Naive B cell (primary cell): ENCODE results near the gene TPT1. TPM values are rescaled to one million over a fixed set of nuclear protein-coding genes. Genes with fewer than 3 reads are reported as not detected.
"Not testable (repeated sequence)": the region's sequence is repeated elsewhere in the genome, so short reads cannot be mapped to it uniquely, and the experiment has no call there.

Source experiments
- ATAC-seq, 2 donors: fragments of 150-1000 bp; cut with Tn5 transposase; 2 replicates each; pipeline ENCODE4 v1.10.0; 2021; ENCODE audit warnings: low read depth in 2 of 2, mild to moderate bottlenecking in 2 of 2, moderate library complexity in 2 of 2
- DNase-seq: peaks from one replicate; pipeline ENCODE4 v3.0.0; 2022
- H3K27ac Mint-ChIP-seq, 6 donors: one replicate each; pipeline ENCODE4 v1.8.0; 2020 to 2022; ENCODE audit warnings: mild to moderate bottlenecking in 6 of 6, mixed read lengths in 6 of 6, moderate library complexity in 5 of 6, inconsistent platforms in 2 of 6
- H3K27me3 Mint-ChIP-seq, 3 donors: one replicate each; pipeline ENCODE4 v1.8.0; 2021 to 2022; ENCODE audit warnings: mixed read lengths in 3 of 3, mild to moderate bottlenecking in 1 of 3
- H3K36me3 Mint-ChIP-seq, 2 donors: one replicate each; pipeline ENCODE4 v1.8.0; 2020 to 2022; ENCODE audit warnings: mixed read lengths in 2 of 2, inconsistent platforms in 1 of 2, mild to moderate bottlenecking in 1 of 2
- H3K4me1 Mint-ChIP-seq, 3 donors: one replicate each; pipeline ENCODE4 v1.8.0; 2020 to 2022; ENCODE audit warnings: mixed read lengths in 3 of 3, inconsistent platforms in 1 of 3, mild to moderate bottlenecking in 1 of 3, moderate library complexity in 1 of 3
- H3K4me3 Mint-ChIP-seq, 8 donors: one replicate each; pipeline ENCODE4 v1.8.0; 2020 to 2022; ENCODE audit warnings: mild to moderate bottlenecking in 8 of 8, mixed read lengths in 8 of 8, moderate library complexity in 8 of 8, inconsistent platforms in 2 of 8
- H3K9me3 Mint-ChIP-seq, 7 donors: one replicate each; pipeline ENCODE4 v1.8.0; 2020 to 2022; ENCODE audit warnings: mixed read lengths in 7 of 7, mild to moderate bottlenecking in 5 of 7, inconsistent platforms in 2 of 7, moderate library complexity in 1 of 7
- polyA plus RNA-seq, 6 donors: library from polyadenylated mRNA; unstranded; fragments of 300-500 nt; fragmentation: Illumina TruSeq; gene quantifications; one replicate each; pipeline ENCODE4 v1.2.3, GENCODE V29; 2021; ENCODE audit warnings: low read depth in 6 of 6

Gene TPT1
- 1,000 to 10,000 TPM; 1,189 to 2,468 (median 2,211) TPM for polyA plus RNA-seq

DNA sequence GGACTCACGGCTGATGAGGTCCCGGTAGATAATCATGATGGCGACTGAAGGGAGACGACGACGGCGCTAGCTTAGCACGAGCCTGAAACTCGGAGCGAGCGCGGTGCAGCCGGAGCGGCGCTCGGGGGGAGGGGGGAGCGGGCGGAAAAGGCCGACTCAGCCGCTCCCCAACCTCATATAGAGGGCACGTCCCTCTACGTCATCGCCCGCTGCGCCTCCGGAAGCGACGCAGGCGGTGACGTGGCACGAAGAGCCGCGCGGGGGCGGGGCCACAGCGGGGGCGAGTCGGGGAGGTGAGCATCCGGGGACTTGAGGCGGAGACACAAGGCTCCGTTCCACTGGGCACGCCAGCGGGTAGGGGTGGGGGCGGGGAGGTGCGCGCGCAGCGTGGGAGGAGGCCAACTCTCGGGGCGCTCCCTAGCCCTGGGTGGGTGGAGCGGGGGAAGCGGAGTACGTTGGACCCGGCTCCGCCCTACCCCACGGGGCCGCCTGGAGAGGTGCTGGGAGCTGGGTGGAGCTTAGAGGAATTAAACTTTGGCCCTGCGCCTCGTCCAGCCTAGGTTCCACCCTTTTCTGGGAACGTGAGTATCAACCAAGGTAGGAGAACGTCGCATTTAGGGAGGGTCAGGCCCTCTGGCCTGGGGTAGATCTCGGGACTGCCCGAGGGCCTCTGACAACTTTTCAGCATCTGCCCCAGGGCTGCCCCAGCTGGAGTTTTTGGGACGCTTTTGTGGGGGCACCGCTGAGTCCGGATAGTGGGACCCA lies at the start of gene TPT1:
TPT1 (minus strand) TSS at position 150 of the 765 bp plus-strand sequence; CDS start at position 36, 114 bp downstream.
- Mint-ChIP-seq H3K27ac (peak within 1 kb of the TSS; percentile 96 to 100 (median 100)), H3K4me1 (peaks cover 26 to 50% (median 49%) of the 10 kb centered on the region in 3 donors), H3K4me3 (peak within 1 kb of the TSS; percentile 89 to 100 (median 98)), H3K9me3 (no peaks in the 10 kb centered on the region), H3K36me3 (peaks cover 16 to 20% of the 10 kb centered on the region in 2 donors), H3K27me3 (no peaks in the 10 kb centered on the region)
- ATAC-seq (peak; percentile 80 to 81), DNase-seq (peak; percentile 100)

DNA sequence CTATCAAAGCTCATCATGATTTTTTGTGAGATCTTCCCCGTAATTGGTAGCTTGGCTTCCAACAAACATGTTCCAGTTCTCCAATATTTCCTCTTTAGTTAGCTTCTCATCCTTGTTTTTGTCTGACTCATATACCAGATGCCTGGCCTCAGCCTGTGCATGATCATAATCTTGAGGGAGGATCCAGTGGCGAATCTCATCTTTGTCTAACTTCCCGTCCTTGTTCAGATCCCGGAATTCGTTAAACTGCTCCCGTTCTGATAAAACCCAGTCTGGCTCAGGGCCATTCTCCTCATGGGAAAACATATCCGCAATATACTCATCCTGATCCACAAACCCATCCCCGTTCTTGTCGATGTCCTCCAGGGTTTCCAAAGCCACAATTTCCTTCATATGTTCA lies 49.4 kb upstream of the TPT1 start:
- DNase-seq, ATAC-seq, H3K36me3 Mint-ChIP-seq, H3K9me3 Mint-ChIP-seq, H3K27me3 Mint-ChIP-seq: not testable (repeated sequence)
- H3K4me3 Mint-ChIP-seq = peak overlapping the region in 1 of 8 donors; percentile 53
- H3K4me1 Mint-ChIP-seq = peaks cover 0 to 13% (median 4%) of the 10 kb centered on the region in 3 donors
- H3K27ac Mint-ChIP-seq = peak overlapping the region in 2 of 6 donors; percentile 0 to 84

DNA sequence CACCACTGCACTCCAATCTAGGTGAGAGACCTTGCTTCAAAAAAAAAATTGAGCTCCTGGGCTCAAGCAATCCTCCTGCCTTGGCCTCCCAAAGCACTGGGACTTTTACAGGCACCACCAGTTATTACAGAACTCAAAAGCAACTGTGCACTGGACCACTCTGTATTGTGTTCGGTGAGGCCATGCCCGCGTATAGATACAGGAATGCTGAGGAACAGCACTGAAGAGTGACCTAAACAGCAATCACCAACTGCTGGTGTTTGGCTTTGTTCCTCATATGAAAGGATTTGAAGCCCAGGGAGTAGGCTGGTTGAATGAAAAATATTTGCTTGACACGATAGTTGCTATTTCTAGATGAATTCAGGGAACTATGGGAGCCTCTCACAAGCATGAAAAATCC lies 47.7 kb upstream of the TPT1 start:
- no peak overlapping the region for H3K4me3 Mint-ChIP-seq
- ATAC-seq (no peak), DNase-seq (no peak)
- no peaks in the 10 kb centered on the region for H3K9me3 Mint-ChIP-seq
- peaks cover 0 to 7% (median 0%) of the 10 kb centered on the region in 3 donors for H3K4me1 Mint-ChIP-seq
- no peaks in the 10 kb centered on the region for H3K27me3 Mint-ChIP-seq
- H3K27ac Mint-ChIP-seq = no peak overlapping the region
- peaks cover 12 to 15% of the 10 kb centered on the region in 2 donors for H3K36me3 Mint-ChIP-seq

DNA sequence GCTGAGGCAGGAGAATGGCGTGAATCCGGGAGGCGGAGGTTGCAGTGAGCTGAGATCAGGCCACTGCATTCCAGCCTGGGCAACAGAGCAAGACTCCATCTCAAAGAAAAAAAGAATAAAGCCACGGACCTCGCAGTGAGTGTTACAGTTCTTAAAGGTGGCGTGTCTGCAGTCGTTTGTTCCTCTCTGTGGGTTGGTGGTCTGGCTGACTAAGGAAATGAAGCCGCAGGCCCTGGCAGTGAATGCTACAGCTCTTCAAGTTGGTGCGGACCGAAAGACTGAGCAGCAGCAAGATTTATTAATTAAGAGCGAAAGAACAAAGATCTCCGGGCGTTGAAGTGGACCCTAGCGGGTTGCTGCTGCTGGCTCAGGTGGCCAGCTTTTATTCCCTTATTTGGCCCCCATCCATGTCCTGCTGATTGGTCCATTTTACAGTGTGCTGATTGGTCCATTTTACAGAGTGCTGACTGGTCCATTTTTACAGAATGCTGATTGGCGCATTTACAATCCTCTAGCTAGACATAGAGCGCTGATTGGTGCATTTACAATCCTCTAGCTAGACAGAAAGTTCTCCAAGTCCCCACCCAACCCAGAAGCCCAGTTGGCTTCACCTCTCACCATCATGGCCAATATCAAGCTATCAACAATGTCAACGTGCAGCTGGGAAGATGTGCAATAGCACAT lies 46.1 kb upstream of the TPT1 start:
- DNase-seq, ATAC-seq, H3K9me3 Mint-ChIP-seq, H3K4me3 Mint-ChIP-seq, H3K4me1 Mint-ChIP-seq, H3K27me3 Mint-ChIP-seq: not testable (repeated sequence)
- H3K27ac Mint-ChIP-seq = peak overlapping the region in 2 of 6 donors; percentile 28 to 88
- peaks cover 12 to 15% of the 10 kb centered on the region in 2 donors for H3K36me3 Mint-ChIP-seq

DNA sequence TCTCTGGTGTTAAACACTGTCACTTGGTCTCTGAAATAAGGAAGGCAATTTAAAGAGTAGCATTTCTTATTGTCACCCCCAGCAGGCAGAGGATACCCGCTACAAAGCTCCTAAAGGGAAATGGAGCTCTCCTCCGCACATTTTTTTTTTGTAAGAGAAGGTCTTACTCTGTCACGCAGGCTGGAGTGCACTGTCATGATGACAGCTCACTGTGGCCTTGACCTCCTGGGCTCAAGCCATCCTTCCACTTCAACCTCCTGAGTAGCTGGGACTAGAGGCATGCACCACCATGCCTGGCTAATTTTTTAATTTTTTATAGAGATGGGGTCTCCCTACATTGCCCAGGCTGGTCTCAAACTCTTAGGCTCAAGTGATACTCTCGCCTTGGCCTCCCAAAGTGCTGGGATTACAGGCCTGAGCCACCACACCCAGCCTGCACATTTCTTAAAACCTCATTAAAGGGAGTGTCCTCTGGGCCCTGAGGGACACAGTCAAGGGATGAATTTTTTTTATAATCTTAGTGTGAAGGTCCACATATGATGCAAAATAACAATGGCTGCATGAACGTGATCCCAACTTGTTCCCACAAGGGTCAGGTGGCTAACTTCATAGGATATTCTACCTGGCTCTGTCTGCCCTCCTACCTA lies 45.0 kb upstream of the TPT1 start:
- ATAC-seq (no peak), DNase-seq (no peak)
- Mint-ChIP-seq H3K27me3 (no peaks in the 10 kb centered on the region), H3K36me3 (peaks cover 12 to 15% of the 10 kb centered on the region in 2 donors), H3K9me3 (no peaks in the 10 kb centered on the region), H3K4me3 (no peak overlapping the region), H3K4me1 (peaks cover 0 to 7% (median 0%) of the 10 kb centered on the region in 3 donors), H3K27ac (peak overlapping the region in 1 of 6 donors; percentile 72)

DNA sequence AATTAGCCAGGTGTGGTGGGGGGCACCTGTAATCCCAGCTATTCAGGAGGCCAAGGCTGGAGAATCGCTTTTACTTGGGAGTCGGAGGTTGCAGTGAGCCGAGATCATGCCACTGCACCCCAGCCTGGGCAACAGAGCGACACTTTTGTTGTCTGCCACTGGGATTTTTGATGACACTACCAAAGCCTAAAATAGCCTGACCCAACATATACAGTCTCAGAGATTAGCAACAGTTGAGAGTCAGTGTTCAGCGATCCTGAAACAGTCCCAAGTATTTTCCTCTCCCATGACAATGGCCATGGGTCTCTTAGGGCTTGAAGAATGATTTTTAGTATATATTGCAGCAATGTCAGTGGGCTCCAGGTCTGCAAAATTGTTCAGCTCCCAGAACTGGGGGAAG lies 44.3 kb upstream of the TPT1 start:
- H3K36me3 Mint-ChIP-seq = peaks cover 9 to 12% of the 10 kb centered on the region in 2 donors
- no peak for ATAC-seq
- no peaks in the 10 kb centered on the region for H3K9me3 Mint-ChIP-seq
- H3K4me3 Mint-ChIP-seq = no peak overlapping the region
- DNase-seq = no peak
- H3K27me3 Mint-ChIP-seq = no peaks in the 10 kb centered on the region
- no peak overlapping the region for H3K27ac Mint-ChIP-seq
- H3K4me1 Mint-ChIP-seq = peaks cover 0 to 5% (median 0%) of the 10 kb centered on the region in 3 donors

DNA sequence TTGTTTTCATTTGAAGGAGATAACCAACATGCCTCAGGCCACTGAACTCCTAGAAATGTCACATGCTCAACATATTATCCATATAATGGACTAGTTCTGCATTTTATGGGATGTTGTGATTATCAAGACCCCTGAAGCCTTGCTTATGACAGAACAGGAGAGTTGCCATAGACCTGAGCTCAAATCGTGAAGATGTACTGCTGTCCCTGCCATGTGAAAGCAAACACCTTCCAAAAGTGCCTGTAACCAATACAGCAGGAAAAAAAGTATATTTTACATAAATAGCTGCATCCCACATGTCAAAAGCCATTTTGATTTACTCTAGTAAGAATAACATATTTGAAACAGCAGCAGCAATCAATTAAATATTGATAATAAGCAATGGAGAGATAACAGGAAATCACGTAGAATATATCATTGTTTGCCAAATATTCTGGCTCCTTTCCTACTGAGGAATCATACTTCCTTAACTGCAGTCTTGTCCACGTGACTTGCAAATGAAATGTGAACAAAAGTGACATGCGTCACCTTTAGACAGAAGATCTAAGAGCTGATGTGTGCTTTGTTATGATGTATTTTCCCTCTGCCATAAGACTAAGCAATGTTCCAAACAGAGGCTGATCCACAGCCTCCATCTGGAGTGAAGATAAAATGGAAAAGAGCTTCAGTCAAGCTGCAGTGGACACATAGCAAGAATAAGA lies 43.6 kb upstream of the TPT1 start:
- ATAC-seq (no peak), DNase-seq (no peak)
- H3K27ac Mint-ChIP-seq = peak overlapping the region in 1 of 6 donors; percentile 5
- no peaks in the 10 kb centered on the region for H3K9me3 Mint-ChIP-seq
- no peak overlapping the region for H3K4me3 Mint-ChIP-seq
- H3K36me3 Mint-ChIP-seq = peaks cover 7 to 12% of the 10 kb centered on the region in 2 donors
- H3K27me3 Mint-ChIP-seq = no peaks in the 10 kb centered on the region
- H3K4me1 Mint-ChIP-seq = peaks cover 0 to 5% (median 0%) of the 10 kb centered on the region in 3 donors

DNA sequence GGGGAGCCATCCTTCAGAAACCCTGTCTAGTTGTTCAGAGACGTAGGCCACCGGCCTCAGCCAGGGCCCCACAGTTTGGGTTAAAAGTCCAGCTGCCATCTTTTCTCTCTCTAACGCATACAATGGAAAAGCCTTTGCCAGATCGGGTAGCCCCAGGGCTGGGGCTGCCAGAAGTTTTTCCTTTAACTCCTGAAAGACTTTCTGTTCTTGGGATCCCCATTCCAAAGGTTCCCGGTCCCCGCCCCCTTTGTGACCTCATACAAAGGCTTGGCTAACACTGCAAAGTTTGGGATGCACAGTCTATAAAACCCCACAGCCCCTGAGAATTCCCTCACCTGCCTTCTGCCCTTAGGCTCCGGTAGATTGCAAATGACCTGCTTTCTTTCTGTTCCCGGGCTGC lies 41.8 kb upstream of the TPT1 start:
- H3K27ac Mint-ChIP-seq, ATAC-seq, H3K27me3 Mint-ChIP-seq, H3K4me1 Mint-ChIP-seq, H3K4me3 Mint-ChIP-seq, DNase-seq, H3K9me3 Mint-ChIP-seq: not testable (repeated sequence)
- H3K36me3 Mint-ChIP-seq = peaks cover 7 to 12% of the 10 kb centered on the region in 2 donors

DNA sequence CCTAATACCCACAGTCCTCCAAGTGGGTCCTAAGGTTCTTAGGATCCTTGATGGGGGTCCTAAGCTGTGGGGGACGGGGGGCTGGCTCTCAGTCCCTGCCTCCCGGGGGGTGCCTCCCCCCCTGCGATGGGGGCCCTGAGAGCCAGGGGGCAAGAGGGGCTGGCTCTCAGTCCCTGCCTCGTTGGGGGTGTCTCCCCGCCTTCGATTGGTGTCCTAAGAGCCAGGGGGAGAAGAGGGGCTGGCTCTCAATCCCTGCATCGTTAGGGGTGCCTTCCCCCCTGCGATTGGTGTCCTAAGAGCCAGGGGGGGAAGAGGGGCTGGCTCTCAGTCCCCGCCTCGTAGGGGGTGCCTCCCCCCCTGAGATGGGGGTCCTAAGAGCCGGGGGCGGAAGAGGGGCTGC lies 40.2 kb upstream of the TPT1 start:
- DNase-seq (no peak), ATAC-seq (no peak)
- H3K36me3 Mint-ChIP-seq = peaks cover 5 to 7% of the 10 kb centered on the region in 2 donors
- H3K9me3 Mint-ChIP-seq = no peaks in the 10 kb centered on the region
- no peak overlapping the region for H3K27ac Mint-ChIP-seq
- no peak overlapping the region for H3K4me3 Mint-ChIP-seq
- H3K4me1 Mint-ChIP-seq = no peaks in the 10 kb centered on the region
- H3K27me3 Mint-ChIP-seq = no peaks in the 10 kb centered on the region

DNA sequence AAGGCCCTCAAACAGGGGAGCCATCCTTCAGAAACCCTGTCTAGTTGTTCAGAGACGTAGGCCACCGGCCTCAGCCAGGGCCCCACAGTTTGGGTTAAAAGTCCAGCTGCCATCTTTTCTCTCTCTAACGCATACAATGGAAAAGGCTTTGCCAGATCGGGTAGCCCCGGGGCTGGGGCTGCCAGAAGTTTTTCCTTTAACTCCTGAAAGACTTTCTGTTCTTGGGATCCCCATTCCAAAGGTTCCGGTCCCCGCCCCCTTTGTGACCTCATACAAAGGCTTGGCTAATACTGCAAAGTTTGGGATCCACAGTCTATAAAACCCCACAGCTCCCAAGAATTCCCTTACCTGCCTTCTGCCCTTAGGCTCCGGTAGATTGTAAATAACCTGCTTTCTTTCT lies 39.7 kb upstream of the TPT1 start:
- not testable (repeated sequence) for H3K36me3 Mint-ChIP-seq, H3K4me3 Mint-ChIP-seq, H3K9me3 Mint-ChIP-seq, ATAC-seq, H3K27ac Mint-ChIP-seq, H3K4me1 Mint-ChIP-seq, H3K27me3 Mint-ChIP-seq, DNase-seq

DNA sequence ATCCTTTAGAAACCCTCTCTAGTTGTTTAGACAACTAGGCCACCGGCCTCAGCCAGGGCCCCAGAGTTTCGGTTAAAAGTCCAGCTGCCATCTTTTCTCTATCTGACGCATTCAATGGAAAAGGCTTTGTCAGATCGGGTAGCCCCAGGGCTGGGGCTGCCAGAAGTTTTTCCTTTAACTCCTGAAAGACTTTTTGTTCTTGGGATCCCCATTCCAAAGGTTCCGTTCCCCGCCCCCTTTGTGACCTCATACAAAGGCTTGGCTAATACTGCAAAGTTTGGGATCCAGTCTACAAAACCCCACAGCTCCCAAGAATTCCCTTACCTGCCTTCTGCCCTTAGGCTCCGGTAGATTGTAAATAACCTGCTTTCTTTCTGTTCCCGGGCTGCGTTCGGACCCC lies 38.5 kb upstream of the TPT1 start:
- H3K27me3 Mint-ChIP-seq, H3K4me3 Mint-ChIP-seq, DNase-seq, H3K27ac Mint-ChIP-seq, H3K4me1 Mint-ChIP-seq, H3K36me3 Mint-ChIP-seq, H3K9me3 Mint-ChIP-seq, ATAC-seq: not testable (repeated sequence)

DNA sequence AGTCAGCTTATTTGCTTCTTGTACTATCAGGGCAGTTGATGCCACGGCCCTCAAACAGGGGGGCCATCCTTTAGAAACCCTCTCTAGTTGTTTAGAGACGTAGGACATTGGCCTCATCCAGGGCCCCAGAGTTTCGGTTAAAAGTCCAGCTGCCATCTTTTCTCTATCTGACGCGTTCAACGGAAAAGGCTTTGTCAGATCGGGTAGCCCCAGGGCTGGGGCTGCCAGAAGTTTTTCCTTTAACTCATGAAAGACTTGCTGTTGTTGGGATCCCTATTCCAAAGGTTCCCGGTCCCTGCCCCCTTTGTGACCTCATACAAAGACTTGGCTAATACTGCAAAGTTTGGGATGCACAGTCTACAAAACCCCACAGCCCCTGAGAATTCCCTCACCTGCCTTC lies 37.8 kb upstream of the TPT1 start:
- not testable (repeated sequence) for DNase-seq, H3K27me3 Mint-ChIP-seq, ATAC-seq, H3K27ac Mint-ChIP-seq, H3K4me1 Mint-ChIP-seq, H3K36me3 Mint-ChIP-seq, H3K9me3 Mint-ChIP-seq, H3K4me3 Mint-ChIP-seq

DNA sequence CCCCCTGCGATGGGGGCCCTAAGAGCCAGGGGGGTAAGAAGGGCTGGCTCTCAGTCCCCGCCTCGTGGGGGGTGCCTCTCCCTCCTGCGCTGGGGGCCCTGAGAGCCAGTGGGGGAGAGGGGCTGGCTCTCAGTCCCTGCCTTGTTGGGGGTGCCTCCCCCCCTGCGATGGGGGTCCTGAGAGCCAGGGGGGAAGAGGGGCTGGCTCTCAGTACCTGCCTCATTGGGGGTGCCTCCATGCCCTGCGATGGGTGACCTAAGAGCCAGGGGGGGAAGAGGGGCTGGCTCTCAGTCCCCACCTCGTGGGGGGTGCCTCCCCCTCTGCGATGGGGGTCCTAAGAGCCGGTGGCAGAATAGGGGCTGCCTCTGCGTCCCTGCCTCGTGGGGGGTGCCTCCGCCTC lies 36.3 kb upstream of the TPT1 start:
- H3K27me3 Mint-ChIP-seq, H3K4me3 Mint-ChIP-seq, ATAC-seq, H3K9me3 Mint-ChIP-seq, H3K36me3 Mint-ChIP-seq, H3K27ac Mint-ChIP-seq, H3K4me1 Mint-ChIP-seq, DNase-seq: not testable (repeated sequence)
